SK-N-SH (cell line): ENCODE data around the gene TAF1B. TPM values are rescaled to one million over a fixed set of nuclear protein-coding genes. Genes with fewer than 3 reads are reported as not detected.

Experiments
- CTCF ChIA-PET: fragments of 300-600, 350-600 bp; formaldehyde crosslinking; extraction: SDS; loops from one replicate; lab custom pipeline; 2021; lab: Yijun Ruan, JAX
- POLR2A ChIA-PET: fragments of 350-600 bp; sonication (Branson Sonifier 250); formaldehyde crosslinking; extraction: SDS; loops from one replicate; lab custom pipeline; 2020; ENCODE audit warnings: antibody characterized with exemption, inconsistent platforms; lab: Yijun Ruan, JAX
- DNase-seq: peaks from one replicate; pipeline ENCODE4 v3.0.0; 2012
- H2AFZ ChIP-seq: fragments of 200-600 bp; sonication (generic); 2 replicates; pipeline ENCODE4 v1.8.1; 2016; ENCODE audit warnings: antibody characterized with exemption, mild to moderate bottlenecking, low read depth
- H3F3A ChIP-seq: fragments of 200-600 bp; sonication (generic); replicated peaks from 2 replicates; pipeline ENCODE3; 2016; ENCODE audit warnings: antibody characterized with exemption, mild to moderate bottlenecking; ENCODE audit not compliant: insufficient read depth
- H3K27ac ChIP-seq, 2 experiments: fragments of 200-500 bp in 1 of 2; fragments of 200-600 bp in 1 of 2; sonication (Bioruptor generic) in 1 of 2; sonication (generic), shearing (Covaris generic) in 1 of 2; 2 replicates each; pipeline versions ENCODE4 v1.5.1 to v1.6.1; 2014 to 2016; ENCODE audit warnings: low read depth in 2 of 2, inconsistent platforms in 1 of 2, low read length in 1 of 2, mild to moderate bottlenecking in 1 of 2, mixed read lengths in 1 of 2
- H3K27me3 ChIP-seq: fragments of 200-600 bp; sonication (generic), shearing (Covaris generic); 2 replicates; pipeline ENCODE4 v1.6.1; 2016; ENCODE audit warnings: mixed run types; ENCODE audit not compliant: insufficient read depth
- H3K36me3 ChIP-seq, 2 experiments: fragments of 200-500 bp in 1 of 2; fragments of 200-600 bp in 1 of 2; sonication (Bioruptor generic) in 1 of 2; sonication (generic) in 1 of 2; replicated peaks in 1 of 2; 2 replicates each; pipeline versions ENCODE3 to v1.5.1; 2014 to 2016; ENCODE audit warnings: low read length in 1 of 2, mild to moderate bottlenecking in 1 of 2; ENCODE audit not compliant: insufficient read depth in 2 of 2, control insufficient read depth in 1 of 2
- H3K4me1 ChIP-seq, 2 experiments: fragments of 200-500 bp in 1 of 2; fragments of 200-600 bp in 1 of 2; sonication (Bioruptor generic) in 1 of 2; sonication (generic), shearing (Covaris generic) in 1 of 2; 2 replicates each; pipeline versions ENCODE4 v1.5.1 to v1.6.1; 2014 to 2016; ENCODE audit warnings: low read depth in 1 of 2, low read length in 1 of 2, mixed run types in 1 of 2; ENCODE audit not compliant: insufficient read depth in 2 of 2, control insufficient read depth in 1 of 2
- H3K4me2 ChIP-seq: fragments of 200-600 bp; sonication (generic), shearing (Covaris generic); 2 replicates; pipeline ENCODE4 v1.6.1; 2017; ENCODE audit warnings: mixed run types
- H3K4me3 ChIP-seq, 2 experiments: fragments of 200-500 bp in 1 of 2; fragments of 200-600 bp in 1 of 2; sonication (Bioruptor generic) in 1 of 2; sonication (generic), shearing (Covaris generic) in 1 of 2; 2 replicates each; pipeline versions ENCODE4 v1.5.1 to v1.8.1; 2014 to 2016; ENCODE audit warnings: low read depth in 2 of 2, inconsistent platforms in 1 of 2, low read length in 1 of 2, mild to moderate bottlenecking in 1 of 2, mixed read lengths in 1 of 2, moderate library complexity in 1 of 2
- H3K79me2 ChIP-seq: fragments of 200-600 bp; sonication (generic); 2 replicates; pipeline ENCODE4 v1.8.1; 2017; ENCODE audit warnings: mild to moderate bottlenecking; ENCODE audit not compliant: insufficient read depth
- H3K9ac ChIP-seq: fragments of 200-600 bp; sonication (generic); 2 replicates; pipeline ENCODE4 v1.6.1; 2017; ENCODE audit warnings: mixed run types
- H3K9me2 ChIP-seq: fragments of 200-600 bp; sonication (generic); 2 replicates; pipeline ENCODE4 v1.6.1; 2017; ENCODE audit warnings: mixed run types
- H3K9me3 ChIP-seq: fragments of 200-600 bp; sonication (generic); 2 replicates; pipeline ENCODE4 v1.6.1; 2017; ENCODE audit warnings: mixed run types, mild to moderate bottlenecking, moderate library complexity
- H4K20me1 ChIP-seq: fragments of 200-600 bp; sonication (generic); 2 replicates; pipeline ENCODE4 v1.6.1; 2017; ENCODE audit warnings: mild to moderate bottlenecking, mixed run types; ENCODE audit not compliant: insufficient read depth
- CHD2 ChIP-seq: fragments of 150-350 bp; IDR thresholded peaks from 2 replicates; pipeline ENCODE4 v1.6.1; 2018; ENCODE audit warnings: low read length; ENCODE audit not compliant: partially characterized antibody
- EP300 ChIP-seq, 2 experiments: IDR thresholded peaks; 2 replicates each; pipeline versions ENCODE4 v1.4.0 to v1.6.1; 2012; ENCODE audit warnings: borderline replicate concordance in 1 of 2, low read depth in 1 of 2, low read length in 1 of 2
- EZH2phosphoT487 ChIP-seq: fragments of 200-600 bp; sonication (generic); IDR thresholded peaks from 2 replicates; pipeline ENCODE4 v1.6.1; 2017; ENCODE audit warnings: low read depth, mixed run types, mild to moderate bottlenecking, antibody characterized with exemption, moderate library complexity, borderline replicate concordance
- FOXJ3 ChIP-seq: sonication (generic); formaldehyde crosslinking; IDR thresholded peaks from 2 replicates; pipeline ENCODE4 v1.5.1; 2020; ENCODE audit warnings: mild to moderate bottlenecking, missing genetic modification reagents
- FOXM1 ChIP-seq: IDR thresholded peaks from 2 replicates; pipeline ENCODE4 v1.4.0; 2012; ENCODE audit warnings: low read depth, mild to moderate bottlenecking
- MAX ChIP-seq: IDR thresholded peaks from 2 replicates; pipeline ENCODE4 v1.4.0; 2012; ENCODE audit warnings: low read depth
- MEF2A ChIP-seq: IDR thresholded peaks from 2 replicates; pipeline ENCODE4 v1.4.0; 2012; ENCODE audit warnings: low read depth, borderline replicate concordance
- NFIC ChIP-seq: IDR thresholded peaks from 2 replicates; pipeline ENCODE4 v1.4.0; 2012; ENCODE audit warnings: borderline replicate concordance
- NRF1 ChIP-seq: IDR thresholded peaks from 2 replicates; pipeline ENCODE4 v1.6.1; 2012; ENCODE audit warnings: low read depth, mild to moderate bottlenecking, low read length
- PBX3 ChIP-seq: IDR thresholded peaks from 2 replicates; pipeline ENCODE4; 2012
- RAD21 ChIP-seq: IDR thresholded peaks from 2 replicates; pipeline ENCODE4 v1.6.1; 2012; ENCODE audit warnings: mild to moderate bottlenecking, low read length
- TAF1 ChIP-seq: IDR thresholded peaks from 2 replicates; pipeline ENCODE4 v1.6.1; 2012; ENCODE audit warnings: low read depth, mild to moderate bottlenecking, low read length, moderate library complexity, borderline replicate concordance
- TEAD4 ChIP-seq: IDR thresholded peaks from 2 replicates; pipeline ENCODE4 v1.4.0; 2012; ENCODE audit warnings: mild to moderate bottlenecking, borderline replicate concordance; ENCODE audit not compliant: insufficient read depth
- WGBS: methylation state at CpG from one replicate; pipeline ENCODE4 v1.1.6; 2017; ENCODE audit warnings: low lambda C conversion rate; 5-methylcytosine and 5-hydroxymethylcytosine counted together
- polyA plus RNA-seq, 3 experiments: library from polyadenylated mRNA; depleted of rRNA; stranded (reverse); fragments of >200 nt; gene quantifications; 2 replicates each; pipeline ENCODE4 v1.2.3, GENCODE V29; 2012
- TF ChIP-seq, protein P1 (sequence below): fragments of 200-600 bp; sonication (generic); IDR thresholded peaks from 2 replicates; pipeline ENCODE4 v1.6.1; 2017; ENCODE audit warnings: antibody characterized with exemption, mild to moderate bottlenecking, moderate library complexity
- TF ChIP-seq, protein P2 (sequence below): IDR thresholded peaks from 2 replicates; pipeline ENCODE4 v1.4.0; 2012; ENCODE audit warnings: low read depth, borderline replicate concordance

Gene TAF1B
- polyA plus RNA-seq, 1 of the 3 experiments (the other 2 are of a cell fraction), result 7.8 TPM

DNA sequence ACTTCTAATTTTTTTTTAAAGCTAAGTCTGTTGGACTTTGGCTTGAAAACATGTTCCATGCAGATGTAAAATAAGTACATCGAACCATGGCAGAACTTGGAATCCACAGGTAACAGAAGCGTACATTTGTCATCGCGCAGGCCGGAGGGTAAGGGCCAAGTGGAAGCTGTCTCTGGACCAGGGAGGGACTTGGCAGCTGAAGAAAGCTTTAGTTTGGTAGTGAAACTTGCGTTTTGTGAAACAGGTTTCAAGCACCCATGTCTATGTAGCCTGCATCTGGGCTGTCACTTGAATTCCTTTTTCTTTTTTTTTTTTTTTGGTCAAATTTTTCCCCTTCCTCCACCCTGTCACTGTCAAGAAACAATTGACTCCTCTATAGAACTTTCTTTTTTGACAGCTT is 128.6 kb downstream of the TAF1B start:
- Histone ChIP-seq H3K9ac (no peak overlapping the region), H3K9me2 (no peaks in the 10 kb centered on the region), H3K9me3 (no peaks in the 10 kb centered on the region), H3K4me1 (peaks cover 21 to 22% of the 10 kb centered on the region in 2 experiments), H3K27ac (no peak overlapping the region), H4K20me1 (no peaks in the 10 kb centered on the region), H3K36me3 (peaks cover 0 to 2% of the 10 kb centered on the region in 2 experiments), H3K79me2 (no peaks in the 10 kb centered on the region), H3K4me2 (no peak overlapping the region), H3K27me3 (no peaks in the 10 kb centered on the region), H3F3A (peaks cover 12% of the 10 kb centered on the region), H2AFZ (no peak overlapping the region), H3K4me3 (no peak overlapping the region)
- WGBS, result 95% methylated on average over 6 of the region's 6 CpGs
- ChIA-PET CTCF (interaction anchor here (0.6 to 7.7 kb wide), 8 partner anchors 11 to 172 kb away, joined by 3 to 107 read pairs (median 6); no protein-coding TSS in a partner anchor), POLR2A (no interaction called here)
- TF ChIP-seq CHD2 (no peak), NRF1 (no peak), MEF2A (no peak), EP300 (IDR thresholded peaks at IDR 0.05; ENCODE audit: borderline replicate concordance in 1 of 2, low read depth in 1 of 2, low read length in 1 of 2) (no peak), FOXJ3 (CRISPR knock-in tag) (no peak), MAX (no peak), TAF1 (no peak), TEAD4 (no peak), EZH2phosphoT487 (no peak), FOXM1 (no peak), RAD21 (no peak), NFIC (no peak), PBX3 (no peak)
- TF ChIP-seq, protein P1, sequence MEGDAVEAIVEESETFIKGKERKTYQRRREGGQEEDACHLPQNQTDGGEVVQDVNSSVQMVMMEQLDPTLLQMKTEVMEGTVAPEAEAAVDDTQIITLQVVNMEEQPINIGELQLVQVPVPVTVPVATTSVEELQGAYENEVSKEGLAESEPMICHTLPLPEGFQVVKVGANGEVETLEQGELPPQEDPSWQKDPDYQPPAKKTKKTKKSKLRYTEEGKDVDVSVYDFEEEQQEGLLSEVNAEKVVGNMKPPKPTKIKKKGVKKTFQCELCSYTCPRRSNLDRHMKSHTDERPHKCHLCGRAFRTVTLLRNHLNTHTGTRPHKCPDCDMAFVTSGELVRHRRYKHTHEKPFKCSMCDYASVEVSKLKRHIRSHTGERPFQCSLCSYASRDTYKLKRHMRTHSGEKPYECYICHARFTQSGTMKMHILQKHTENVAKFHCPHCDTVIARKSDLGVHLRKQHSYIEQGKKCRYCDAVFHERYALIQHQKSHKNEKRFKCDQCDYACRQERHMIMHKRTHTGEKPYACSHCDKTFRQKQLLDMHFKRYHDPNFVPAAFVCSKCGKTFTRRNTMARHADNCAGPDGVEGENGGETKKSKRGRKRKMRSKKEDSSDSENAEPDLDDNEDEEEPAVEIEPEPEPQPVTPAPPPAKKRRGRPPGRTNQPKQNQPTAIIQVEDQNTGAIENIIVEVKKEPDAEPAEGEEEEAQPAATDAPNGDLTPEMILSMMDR, result no peak
- TF ChIP-seq, protein P2, sequence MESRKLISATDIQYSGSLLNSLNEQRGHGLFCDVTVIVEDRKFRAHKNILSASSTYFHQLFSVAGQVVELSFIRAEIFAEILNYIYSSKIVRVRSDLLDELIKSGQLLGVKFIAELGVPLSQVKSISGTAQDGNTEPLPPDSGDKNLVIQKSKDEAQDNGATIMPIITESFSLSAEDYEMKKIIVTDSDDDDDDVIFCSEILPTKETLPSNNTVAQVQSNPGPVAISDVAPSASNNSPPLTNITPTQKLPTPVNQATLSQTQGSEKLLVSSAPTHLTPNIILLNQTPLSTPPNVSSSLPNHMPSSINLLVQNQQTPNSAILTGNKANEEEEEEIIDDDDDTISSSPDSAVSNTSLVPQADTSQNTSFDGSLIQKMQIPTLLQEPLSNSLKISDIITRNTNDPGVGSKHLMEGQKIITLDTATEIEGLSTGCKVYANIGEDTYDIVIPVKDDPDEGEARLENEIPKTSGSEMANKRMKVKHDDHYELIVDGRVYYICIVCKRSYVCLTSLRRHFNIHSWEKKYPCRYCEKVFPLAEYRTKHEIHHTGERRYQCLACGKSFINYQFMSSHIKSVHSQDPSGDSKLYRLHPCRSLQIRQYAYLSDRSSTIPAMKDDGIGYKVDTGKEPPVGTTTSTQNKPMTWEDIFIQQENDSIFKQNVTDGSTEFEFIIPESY, result no peak
- DNase-seq, result no peak
